HEK293T (cell line): ENCODE data around the gene P2RX7.

Experiments
- CTCF ChIA-PET: fragments of 350-600 bp; formaldehyde crosslinking; extraction: SDS; loops from one replicate; lab custom pipeline; 2021; ENCODE audit warnings: antibody characterized with exemption, inconsistent platforms; lab: Yijun Ruan, JAX
- POLR2A ChIA-PET: fragments of 350-600 bp; formaldehyde crosslinking; extraction: SDS; loops from one replicate; lab custom pipeline; 2020; ENCODE audit warnings: antibody characterized with exemption, inconsistent platforms; lab: Yijun Ruan, JAX
- DNase-seq: peaks from one replicate; pipeline ENCODE4 v3.0.0; 2012; ENCODE audit warnings: mixed read lengths; ENCODE audit errors: extremely low spot score
- ARNT ChIP-seq: fragments of 450-650 bp; IDR thresholded peaks from 2 replicates; pipeline ENCODE4 v1.6.1; 2017; ENCODE audit warnings: mild to moderate bottlenecking
- BHLHE40 ChIP-seq: fragments of 450-650 bp; IDR thresholded peaks from 2 replicates; pipeline ENCODE4 v1.6.1; 2016; ENCODE audit warnings: mild to moderate bottlenecking, moderate library complexity, borderline replicate concordance
- CTBP1 ChIP-seq: fragments of 450-650 bp; IDR thresholded peaks from 2 replicates; pipeline ENCODE4 v1.6.1; 2016; ENCODE audit warnings: borderline replicate concordance
- ELF4 ChIP-seq: fragments of 450-650 bp; IDR thresholded peaks from 2 replicates; pipeline ENCODE4 v1.6.1; 2017; ENCODE audit warnings: antibody characterized with exemption
- FOXA1 ChIP-seq: fragments of 450-650 bp; IDR thresholded peaks from 2 replicates; pipeline ENCODE4 v1.6.1; 2016; ENCODE audit warnings: mild to moderate bottlenecking
- FOXK2 ChIP-seq: fragments of 450-650 bp; IDR thresholded peaks from 2 replicates; pipeline ENCODE4 v1.6.1; 2016; ENCODE audit warnings: mild to moderate bottlenecking
- FOXM1 ChIP-seq: fragments of 450-650 bp; IDR thresholded peaks from 2 replicates; pipeline ENCODE4 v1.6.1; 2017; ENCODE audit warnings: mild to moderate bottlenecking, borderline replicate concordance
- HDGF ChIP-seq: fragments of 450-650 bp; IDR thresholded peaks from 2 replicates; pipeline ENCODE4 v1.6.1; 2017; ENCODE audit warnings: antibody characterized with exemption, borderline replicate concordance
- L3MBTL2 ChIP-seq: fragments of 450-650 bp; conservative IDR thresholded peaks from 2 replicates; pipeline ENCODE4 v1.6.1; 2016; ENCODE audit warnings: mild to moderate bottlenecking
- LEF1 ChIP-seq: fragments of 450-650 bp; IDR thresholded peaks from 2 replicates; pipeline ENCODE4 v1.6.1; 2017; ENCODE audit warnings: mild to moderate bottlenecking, borderline replicate concordance
- NFRKB ChIP-seq: fragments of 450-650 bp; IDR thresholded peaks from 2 replicates; pipeline ENCODE4 v1.6.1; 2016; ENCODE audit warnings: mild to moderate bottlenecking, moderate library complexity
- SP1 ChIP-seq: fragments of 450-650 bp; IDR thresholded peaks from 2 replicates; pipeline ENCODE4 v1.6.1; 2017
- SUZ12 ChIP-seq: fragments of 450-650 bp; IDR thresholded peaks from 2 replicates; pipeline ENCODE4 v1.6.1; 2016; ENCODE audit warnings: mild to moderate bottlenecking
- TARDBP ChIP-seq: fragments of 450-650 bp; IDR thresholded peaks from 2 replicates; pipeline ENCODE4 v1.6.1; 2016
- ZNF384 ChIP-seq: fragments of 450-650 bp; IDR thresholded peaks from 2 replicates; pipeline ENCODE4 v1.6.1; 2016
- TF ChIP-seq, protein P1 (sequence below): fragments of 450-650 bp; IDR thresholded peaks from 2 replicates; pipeline ENCODE4 v1.6.1; 2016

P2RX7 gene

DNA sequence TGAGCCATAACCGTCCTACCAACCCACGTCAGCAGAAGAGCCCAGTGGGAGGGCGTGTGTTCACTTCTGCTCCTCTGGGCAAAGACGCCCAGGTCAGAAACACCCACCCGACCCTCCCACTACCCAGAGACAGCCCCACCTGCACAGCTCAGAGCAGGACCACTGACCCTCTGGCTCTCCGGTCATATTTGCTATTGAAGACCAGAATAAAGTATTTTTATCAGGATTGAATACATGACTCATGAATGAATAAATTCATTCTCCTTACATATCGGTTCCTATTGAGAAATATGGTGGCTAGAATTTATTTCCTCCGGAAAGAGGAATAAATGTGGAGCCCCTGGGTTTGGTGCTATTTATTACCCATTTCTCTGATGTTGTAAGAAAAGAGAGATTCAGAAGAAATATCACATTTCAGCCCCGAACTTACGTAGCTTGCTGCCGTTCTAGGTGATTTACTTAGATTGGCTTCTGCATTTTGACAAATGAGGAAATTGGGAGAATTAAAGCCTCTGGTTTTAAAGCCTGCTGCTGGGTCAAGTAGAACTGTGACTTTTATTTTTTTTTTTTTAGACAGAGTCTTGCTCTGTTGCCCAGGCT, 36.4 kb upstream of the P2RX7 start:
- no peak for DNase-seq
- TF ChIP-seq FOXM1: no peak
- TF ChIP-seq BHLHE40: no peak
- TF ChIP-seq SUZ12: no peak
- TF ChIP-seq L3MBTL2: no peak
- no peak for TF ChIP-seq TARDBP
- TF ChIP-seq HDGF: no peak
- TF ChIP-seq LEF1: no peak
- TF ChIP-seq ELF4: no peak
- no peak for TF ChIP-seq SP1
- no peak for TF ChIP-seq CTBP1
- no peak for TF ChIP-seq NFRKB
- no peak for TF ChIP-seq ZNF384
- no peak for TF ChIP-seq FOXK2
- CTCF ChIA-PET: no interaction called here
- POLR2A ChIA-PET: no interaction called here

- DNase-seq: no peak
- no peak for TF ChIP-seq FOXA1
- TF ChIP-seq, protein P1, sequence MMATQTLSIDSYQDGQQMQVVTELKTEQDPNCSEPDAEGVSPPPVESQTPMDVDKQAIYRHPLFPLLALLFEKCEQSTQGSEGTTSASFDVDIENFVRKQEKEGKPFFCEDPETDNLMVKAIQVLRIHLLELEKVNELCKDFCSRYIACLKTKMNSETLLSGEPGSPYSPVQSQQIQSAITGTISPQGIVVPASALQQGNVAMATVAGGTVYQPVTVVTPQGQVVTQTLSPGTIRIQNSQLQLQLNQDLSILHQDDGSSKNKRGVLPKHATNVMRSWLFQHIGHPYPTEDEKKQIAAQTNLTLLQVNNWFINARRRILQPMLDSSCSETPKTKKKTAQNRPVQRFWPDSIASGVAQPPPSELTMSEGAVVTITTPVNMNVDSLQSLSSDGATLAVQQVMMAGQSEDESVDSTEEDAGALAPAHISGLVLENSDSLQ: no peak
- no peak for TF ChIP-seq TARDBP
- no peak for TF ChIP-seq CTBP1
- TF ChIP-seq FOXM1: no peak
- TF ChIP-seq ZNF384: no peak
- no peak for TF ChIP-seq BHLHE40
- TF ChIP-seq HDGF: no peak
- TF ChIP-seq ELF4: no peak
- TF ChIP-seq FOXK2: no peak
- CTCF ChIA-PET: interaction anchor here (0.6 kb wide), 1 partner anchor 9 kb away, joined by 3 read pairs; no protein-coding TSS in a partner anchor
- POLR2A ChIA-PET: no interaction called here
These were observed 32.9 kb upstream of the P2RX7 start for GRCh38 chr12:121099779-121100178.

DNA sequence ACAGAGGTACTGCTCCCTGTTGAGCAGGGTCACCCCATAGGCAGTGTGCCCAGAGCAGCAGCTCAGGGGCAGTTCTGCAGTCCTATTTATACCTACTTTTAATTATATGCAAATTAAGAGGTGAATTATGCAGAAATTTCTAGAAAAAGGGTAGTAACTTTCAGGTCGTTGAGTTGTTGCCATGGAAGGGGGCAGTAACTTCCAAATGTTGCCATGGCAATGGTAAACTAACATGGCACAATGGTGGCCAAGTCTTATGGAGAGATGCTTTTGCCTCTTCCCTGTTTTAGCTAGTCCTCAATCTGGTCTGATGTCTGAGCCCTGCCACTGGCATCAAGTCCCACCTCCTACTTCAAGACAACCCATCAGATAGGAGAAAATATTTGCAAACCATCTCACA, 30.4 kb upstream of the P2RX7 start:
- no peak for DNase-seq
- CTCF ChIA-PET: no interaction called here
- TF ChIP-seq NFRKB: no peak
- no peak for TF ChIP-seq LEF1
- no peak for TF ChIP-seq FOXK2
- TF ChIP-seq FOXM1: no peak
- TF ChIP-seq L3MBTL2: no peak
- TF ChIP-seq SUZ12: no peak
- no peak for TF ChIP-seq ZNF384
- no peak for TF ChIP-seq CTBP1
- no peak for TF ChIP-seq HDGF
- POLR2A ChIA-PET: no interaction called here

- POLR2A ChIA-PET: no interaction called here
- CTCF ChIA-PET: no interaction called here
- DNase-seq: no peak
These were observed 25.0 kb upstream of the P2RX7 start for GRCh38 chr12:121107681-121108080.

GRCh38 chr12:121108492-121108891, 24.2 kb upstream of the P2RX7 start:
- DNase-seq: no peak
- TF ChIP-seq FOXM1 (no peak), L3MBTL2 (no peak), ELF4 (no peak), ZNF384 (no peak), FOXK2 (no peak), ARNT (no peak), SP1 (no peak), NFRKB (no peak), CTBP1 (no peak), BHLHE40 (no peak), FOXA1 (no peak), HDGF (no peak)
- TF ChIP-seq, protein P1: no peak
- POLR2A ChIA-PET: no interaction called here
- CTCF ChIA-PET: no interaction called here

More at GRCh38 chr12:121107681-121108080, 25.0 kb upstream of the P2RX7 start:
- TF ChIP-seq ELF4 (no peak), ARNT (no peak), TARDBP (no peak)

- POLR2A ChIA-PET: no interaction called here
- CTCF ChIA-PET: interaction anchor here (0.7 to 1.5 kb wide), 2 partner anchors 105 to 119 kb away, joined by 3 to 4 read pairs; no protein-coding TSS in a partner anchor
- peak; percentile 66 for DNase-seq
- TF ChIP-seq, protein P1: no peak
- TF ChIP-seq TARDBP (no peak), L3MBTL2 (no peak), FOXM1 (no peak), SP1 (no peak), FOXA1 (no peak), ARNT (no peak), FOXK2 (no peak), SUZ12 (no peak), LEF1 (no peak)
These were observed 22.3 kb upstream of the P2RX7 start for GRCh38 chr12:121110211-121110940.
